ENCODE measurements around the gene USP46.
A peak's percentile ranks its signal among the peaks of the same experiment; 100 is the strongest.

USP46 gene

GRCh38 chr4:52617336-52618020, 41.6 kb downstream of the USP46 start:
- Histone ChIP-seq H3K9me3 (replicated peaks; ENCODE audit: low read length) (no peaks in the 10 kb centered on the region), H3K4me2 (ENCODE audit: low read length) (no peak overlapping the region), H3K4me1 (ENCODE audit: control insufficient read depth, insufficient read depth, low read length) (no peaks in the 10 kb centered on the region), H3K9ac (ENCODE audit: low read depth, low read length) (no peak overlapping the region), H3K27me3 (ENCODE audit: control insufficient read depth, insufficient read depth, low read length) (no peaks in the 10 kb centered on the region), H3K36me3 (ENCODE audit: insufficient read depth, low read length) (no peaks in the 10 kb centered on the region), H3K4me3 (ENCODE audit: low read length) (no peak overlapping the region)

- H3K4me1 ChIP-seq (ENCODE audit: control insufficient read depth, insufficient read depth, low read length): no peaks in the 10 kb centered on the region
- peaks cover 4% of the 10 kb centered on the region for H3K36me3 ChIP-seq (ENCODE audit: insufficient read depth, low read length)
- H3K4me2 ChIP-seq (ENCODE audit: low read length): no peak overlapping the region
- H3K9ac ChIP-seq (ENCODE audit: low read depth, low read length): no peak overlapping the region
- no peaks in the 10 kb centered on the region for H3K9me3 ChIP-seq (replicated peaks; ENCODE audit: low read length)
- no peak overlapping the region for H3K4me3 ChIP-seq (ENCODE audit: low read length)
- H3K27me3 ChIP-seq (ENCODE audit: control insufficient read depth, insufficient read depth, low read length): no peaks in the 10 kb centered on the region
These were observed 44.9 kb downstream of the USP46 start for GRCh38 chr4:52614241-52614640.

- H3K9me3 ChIP-seq (replicated peaks; ENCODE audit: low read length): no peaks in the 10 kb centered on the region
- H3K36me3 ChIP-seq (ENCODE audit: insufficient read depth, low read length): peaks cover 8% of the 10 kb centered on the region
- H3K4me1 ChIP-seq (ENCODE audit: control insufficient read depth, insufficient read depth, low read length): no peaks in the 10 kb centered on the region
- H3K27me3 ChIP-seq (ENCODE audit: control insufficient read depth, insufficient read depth, low read length): no peaks in the 10 kb centered on the region
- no peak overlapping the region for H3K9ac ChIP-seq (ENCODE audit: low read depth, low read length)
- H3K4me3 ChIP-seq (ENCODE audit: low read length): no peak overlapping the region
- H3K4me2 ChIP-seq (ENCODE audit: low read length): no peak overlapping the region
These were observed 46.8 kb downstream of the USP46 start for GRCh38 chr4:52612341-52612740.

GRCh38 chr4:52611030-52611555, 48.0 kb downstream of the USP46 start:
- H3K9ac ChIP-seq (ENCODE audit: low read depth, low read length): no peak overlapping the region
- no peaks in the 10 kb centered on the region for H3K27me3 ChIP-seq (ENCODE audit: control insufficient read depth, insufficient read depth, low read length)
- H3K4me1 ChIP-seq (ENCODE audit: control insufficient read depth, insufficient read depth, low read length): no peaks in the 10 kb centered on the region
- H3K4me3 ChIP-seq (ENCODE audit: low read length): no peak overlapping the region
- H3K4me2 ChIP-seq (ENCODE audit: low read length): no peak overlapping the region
- no peaks in the 10 kb centered on the region for H3K9me3 ChIP-seq (replicated peaks; ENCODE audit: low read length)
- H3K36me3 ChIP-seq (ENCODE audit: insufficient read depth, low read length): peaks cover 14% of the 10 kb centered on the region

DNA sequence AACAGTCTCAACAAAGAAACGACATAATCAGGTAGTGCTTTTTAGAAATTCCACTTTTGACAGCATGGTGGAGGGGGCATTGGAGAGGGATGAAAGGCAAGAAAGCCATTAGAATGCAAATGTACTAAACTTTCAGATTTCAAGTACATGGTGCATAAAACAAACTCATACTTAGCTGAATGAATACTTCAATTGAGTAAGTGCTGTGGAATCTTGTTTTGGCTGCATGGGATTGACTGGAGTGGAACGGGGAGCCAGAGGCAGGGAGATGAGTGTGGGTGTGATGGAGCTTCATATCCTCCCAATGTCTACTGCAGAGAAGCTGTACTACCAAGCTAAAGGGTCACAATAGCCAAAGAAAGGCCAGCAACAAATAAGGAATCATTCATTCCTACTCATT, 52.4 kb downstream of the USP46 start:
- H3K9ac ChIP-seq (ENCODE audit: low read depth, low read length): no peak overlapping the region
- H3K4me3 ChIP-seq (ENCODE audit: low read length): no peak overlapping the region
- no peaks in the 10 kb centered on the region for H3K27me3 ChIP-seq (ENCODE audit: control insufficient read depth, insufficient read depth, low read length)
- no peaks in the 10 kb centered on the region for H3K9me3 ChIP-seq (replicated peaks; ENCODE audit: low read length)
- H3K36me3 ChIP-seq (ENCODE audit: insufficient read depth, low read length): peaks cover 15% of the 10 kb centered on the region
- H3K4me2 ChIP-seq (ENCODE audit: low read length): no peak overlapping the region
- H3K4me1 ChIP-seq (ENCODE audit: control insufficient read depth, insufficient read depth, low read length): no peaks in the 10 kb centered on the region

DNA sequence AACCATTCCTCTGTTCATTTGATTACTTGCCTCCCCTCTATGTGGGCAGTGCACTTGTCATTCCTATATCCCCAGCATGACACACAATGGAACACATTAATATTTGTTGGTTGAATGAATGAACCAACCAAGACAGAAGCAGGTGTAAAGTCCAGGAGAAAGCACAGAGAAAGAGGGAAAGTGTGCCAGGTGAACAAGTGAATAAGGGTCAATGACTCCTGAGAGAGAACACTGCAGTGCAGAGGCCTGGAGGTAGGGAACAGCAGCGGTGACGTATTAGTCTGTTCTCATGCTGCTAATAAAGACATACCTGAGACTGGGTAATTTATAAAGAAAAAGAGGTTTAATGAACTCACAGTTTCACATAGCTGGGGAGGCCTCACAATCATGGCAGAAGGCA, 53.1 kb downstream of the USP46 start:
- H3K4me3 ChIP-seq (ENCODE audit: low read length): no peak overlapping the region
- peaks cover 18% of the 10 kb centered on the region for H3K36me3 ChIP-seq (ENCODE audit: insufficient read depth, low read length)
- no peak overlapping the region for H3K4me2 ChIP-seq (ENCODE audit: low read length)
- no peaks in the 10 kb centered on the region for H3K27me3 ChIP-seq (ENCODE audit: control insufficient read depth, insufficient read depth, low read length)
- no peaks in the 10 kb centered on the region for H3K4me1 ChIP-seq (ENCODE audit: control insufficient read depth, insufficient read depth, low read length)
- no peak overlapping the region for H3K9ac ChIP-seq (ENCODE audit: low read depth, low read length)
- no peaks in the 10 kb centered on the region for H3K9me3 ChIP-seq (replicated peaks; ENCODE audit: low read length)

DNA sequence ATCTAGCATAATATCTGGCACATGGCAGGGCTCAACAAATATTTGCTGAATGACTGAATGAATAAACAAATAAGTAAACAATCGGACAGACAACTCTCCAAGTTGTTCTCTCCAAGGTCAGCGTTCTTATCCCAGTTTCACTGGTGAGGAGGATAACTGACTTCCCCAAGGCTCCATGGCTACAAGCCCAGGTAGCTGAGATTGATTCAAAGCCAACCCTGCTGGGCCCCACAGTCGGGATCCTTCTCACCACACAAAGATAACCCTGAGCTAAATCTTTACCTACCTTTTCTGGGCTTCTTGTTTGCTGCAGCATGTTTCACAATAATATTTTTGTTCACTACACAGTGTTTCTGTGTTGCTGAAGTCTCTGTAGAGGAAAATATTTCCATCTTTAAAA, 54.9 kb downstream of the USP46 start:
- Histone ChIP-seq H3K9ac (ENCODE audit: low read depth, low read length) (no peak overlapping the region), H3K9me3 (replicated peaks; ENCODE audit: low read length) (no peaks in the 10 kb centered on the region), H3K4me1 (ENCODE audit: control insufficient read depth, insufficient read depth, low read length) (no peaks in the 10 kb centered on the region), H3K4me3 (ENCODE audit: low read length) (no peak overlapping the region), H3K36me3 (ENCODE audit: insufficient read depth, low read length) (peaks cover 14% of the 10 kb centered on the region), H3K27me3 (ENCODE audit: control insufficient read depth, insufficient read depth, low read length) (no peaks in the 10 kb centered on the region), H3K4me2 (ENCODE audit: low read length) (no peak overlapping the region)

DNA sequence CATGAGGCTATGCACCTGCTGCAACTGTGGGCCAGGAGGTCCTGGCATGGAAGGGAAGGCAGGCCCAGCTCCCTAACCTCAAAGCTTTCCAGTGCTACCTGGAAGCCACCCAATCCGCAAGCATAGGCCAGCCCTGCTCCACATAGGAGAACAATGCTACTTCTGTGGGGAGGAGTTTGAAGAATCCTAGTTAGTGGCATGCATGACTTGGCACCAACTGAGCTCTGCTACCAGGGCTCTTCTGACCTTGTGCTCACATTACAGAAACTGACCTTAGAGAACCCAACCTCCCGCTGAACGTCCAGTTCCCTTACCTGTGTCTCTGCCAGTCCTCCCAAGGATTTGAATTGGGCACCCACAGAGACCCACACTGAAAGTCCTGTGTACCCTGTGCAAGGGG, 58.8 kb downstream of the USP46 start:
- Histone ChIP-seq H3K9me3 (replicated peaks; ENCODE audit: low read length) (no peaks in the 10 kb centered on the region), H3K4me1 (ENCODE audit: control insufficient read depth, insufficient read depth, low read length) (no peaks in the 10 kb centered on the region), H3K4me3 (ENCODE audit: low read length) (no peak overlapping the region), H3K27me3 (ENCODE audit: control insufficient read depth, insufficient read depth, low read length) (no peaks in the 10 kb centered on the region), H3K36me3 (ENCODE audit: insufficient read depth, low read length) (peaks cover 16% of the 10 kb centered on the region), H3K4me2 (ENCODE audit: low read length) (no peak overlapping the region), H3K9ac (ENCODE audit: low read depth, low read length) (no peak overlapping the region)

- peaks cover 16% of the 10 kb centered on the region for H3K36me3 ChIP-seq (ENCODE audit: insufficient read depth, low read length)
- H3K4me1 ChIP-seq (ENCODE audit: control insufficient read depth, insufficient read depth, low read length): no peaks in the 10 kb centered on the region
- H3K4me3 ChIP-seq (ENCODE audit: low read length): no peak overlapping the region
- H3K9me3 ChIP-seq (replicated peaks; ENCODE audit: low read length): no peaks in the 10 kb centered on the region
- H3K27me3 ChIP-seq (ENCODE audit: control insufficient read depth, insufficient read depth, low read length): no peaks in the 10 kb centered on the region
- no peak overlapping the region for H3K9ac ChIP-seq (ENCODE audit: low read depth, low read length)
- no peak overlapping the region for H3K4me2 ChIP-seq (ENCODE audit: low read length)
These were observed 64.1 kb downstream of the USP46 start for GRCh38 chr4:52595001-52595400.

DNA sequence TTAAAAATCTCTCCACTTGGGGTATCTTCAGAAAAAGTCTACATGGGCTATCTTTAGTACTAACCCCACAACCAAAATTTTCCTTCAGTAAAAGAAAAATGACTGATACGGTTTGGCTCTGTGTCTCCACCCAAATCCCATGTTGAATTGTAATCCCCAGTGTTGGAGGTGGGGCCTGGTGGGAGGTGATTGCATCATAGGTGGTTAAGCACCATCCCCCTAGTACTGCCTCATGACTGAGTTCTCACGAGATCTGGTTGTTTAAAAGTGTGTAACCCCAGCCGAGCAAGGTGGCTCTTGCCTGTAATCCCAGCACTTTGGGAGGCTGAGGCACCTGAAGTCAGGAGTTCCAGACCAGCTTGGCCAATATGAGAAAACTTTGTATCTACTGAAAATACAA, 66.8 kb downstream of the USP46 start:
- no peak overlapping the region for H3K4me3 ChIP-seq (ENCODE audit: low read length)
- no peak overlapping the region for H3K4me2 ChIP-seq (ENCODE audit: low read length)
- peaks cover 17% of the 10 kb centered on the region for H3K4me1 ChIP-seq (ENCODE audit: control insufficient read depth, insufficient read depth, low read length)
- no peaks in the 10 kb centered on the region for H3K9me3 ChIP-seq (replicated peaks; ENCODE audit: low read length)
- H3K27me3 ChIP-seq (ENCODE audit: control insufficient read depth, insufficient read depth, low read length): no peaks in the 10 kb centered on the region
- no peak overlapping the region for H3K9ac ChIP-seq (ENCODE audit: low read depth, low read length)
- peaks cover 15% of the 10 kb centered on the region for H3K36me3 ChIP-seq (ENCODE audit: insufficient read depth, low read length)

GRCh38 chr4:52588771-52589591, 70.1 kb downstream of the USP46 start:
- Histone ChIP-seq H3K9me3 (replicated peaks; ENCODE audit: low read length) (no peaks in the 10 kb centered on the region), H3K4me1 (ENCODE audit: control insufficient read depth, insufficient read depth, low read length) (peaks cover 17% of the 10 kb centered on the region), H3K4me3 (ENCODE audit: low read length) (no peak overlapping the region), H3K9ac (ENCODE audit: low read depth, low read length) (no peak overlapping the region), H3K4me2 (ENCODE audit: low read length) (peak overlapping the region; percentile 29), H3K27me3 (ENCODE audit: control insufficient read depth, insufficient read depth, low read length) (no peaks in the 10 kb centered on the region), H3K36me3 (ENCODE audit: insufficient read depth, low read length) (no peaks in the 10 kb centered on the region)

Data from skeletal muscle satellite cell (primary cell).